Neural progenitor cell (in vitro differentiated cells): Measurements from ENCODE around the gene DDX60. TPM values are rescaled to one million over a fixed set of nuclear protein-coding genes. Genes with fewer than 3 reads are reported as not detected.

Source experiments
- DNase-seq: peaks from one replicate; pipeline ENCODE4 v3.0.0-alpha.2; 2016; ENCODE audit warnings: low spot score
- H2AFZ ChIP-seq: fragments of 200-600 bp; sonication (generic); replicated peaks from 2 replicates; pipeline ENCODE4 v1.6.1; 2016; ENCODE audit warnings: antibody characterized with exemption
- H3F3A ChIP-seq: fragments of 200-600 bp; sonication (generic); 2 replicates; pipeline ENCODE4 v1.6.1; 2016; ENCODE audit warnings: antibody characterized with exemption, low read depth
- H3K27ac ChIP-seq: fragments of 200-600 bp; sonication (generic); 2 replicates; pipeline ENCODE4 v1.5.1; 2016; ENCODE audit warnings: mild to moderate bottlenecking
- H3K27me3 ChIP-seq: fragments of 200-600 bp; sonication (generic); 2 replicates; pipeline ENCODE4 v1.6.1; 2016; ENCODE audit warnings: mild to moderate bottlenecking, moderate library complexity
- H3K36me3 ChIP-seq: fragments of 200-600 bp; sonication (generic); 2 replicates; pipeline ENCODE4 v1.5.1; 2016
- H3K4me1 ChIP-seq: fragments of 200-600 bp; sonication (generic); 2 replicates; pipeline ENCODE4 v1.6.1; 2016; ENCODE audit warnings: mixed run types
- H3K4me2 ChIP-seq: fragments of 200-600 bp; sonication (generic); 2 replicates; pipeline ENCODE4 v1.6.1; 2016
- H3K4me3 ChIP-seq: fragments of 200-600 bp; sonication (generic); 2 replicates; pipeline ENCODE4 v1.5.1; 2016
- H3K79me2 ChIP-seq: fragments of 200-600 bp; sonication (generic); 2 replicates; pipeline ENCODE4 v1.6.1; 2016; ENCODE audit warnings: low read depth
- H3K9ac ChIP-seq: fragments of 200-600 bp; sonication (generic); 2 replicates; pipeline ENCODE4 v1.6.1; 2016
- H3K9me3 ChIP-seq: fragments of 200-600 bp; sonication (generic); 2 replicates; pipeline ENCODE4 v1.5.1; 2016; ENCODE audit warnings: low read depth
- H4K20me1 ChIP-seq: fragments of 200-600 bp; sonication (generic); 2 replicates; pipeline ENCODE4 v1.6.1; 2016; ENCODE audit warnings: low read depth
- H3K27ac Mint-ChIP-seq: 3 replicates; pipeline ENCODE4 v1.8.0; 2021; ENCODE audit warnings: mixed read lengths
- H3K27me3 Mint-ChIP-seq: 2 replicates; pipeline ENCODE4 v1.8.0; 2022; ENCODE audit warnings: low read depth, mild to moderate bottlenecking, inconsistent platforms, moderate library complexity, mixed read lengths; ENCODE audit not compliant: insufficient read depth
- H3K36me3 Mint-ChIP-seq: 3 replicates; pipeline ENCODE4 v1.8.0; 2021; ENCODE audit warnings: mixed read lengths
- H3K4me1 Mint-ChIP-seq: 3 replicates; pipeline ENCODE4 v1.8.0; 2021; ENCODE audit warnings: mixed read lengths
- H3K4me3 Mint-ChIP-seq: 3 replicates; pipeline ENCODE4 v1.8.0; 2021; ENCODE audit warnings: mild to moderate bottlenecking, moderate library complexity, mixed read lengths
- H3K9me3 Mint-ChIP-seq: 3 replicates; pipeline ENCODE4 v1.8.0; 2020; ENCODE audit warnings: mixed read lengths
- EZH2 ChIP-seq: fragments of 200-600 bp; sonication (generic); IDR thresholded peaks from 2 replicates; pipeline ENCODE4 v1.6.1; 2017; ENCODE audit warnings: antibody characterized with exemption, mild to moderate bottlenecking, moderate library complexity
- EZH2phosphoT487 ChIP-seq: fragments of 200-600 bp; sonication (generic); IDR thresholded peaks from 2 replicates; pipeline ENCODE4 v1.6.1; 2017; ENCODE audit warnings: antibody characterized with exemption
- total RNA-seq: library from RNA; depleted of rRNA; stranded (reverse); fragments of >200 nt; gene quantifications from 2 replicates; pipeline ENCODE4 v1.2.3, GENCODE V29; 2015; ENCODE audit warnings: low replicate concordance
- TF ChIP-seq, protein P1 (sequence below): fragments of 200-600 bp; sonication (generic); IDR thresholded peaks from 2 replicates; pipeline ENCODE4 v1.5.1; 2017; ENCODE audit warnings: antibody characterized with exemption, mild to moderate bottlenecking

DDX60 gene
- total RNA-seq, 1 donor from 2014 or later: 7.8 TPM

DNA sequence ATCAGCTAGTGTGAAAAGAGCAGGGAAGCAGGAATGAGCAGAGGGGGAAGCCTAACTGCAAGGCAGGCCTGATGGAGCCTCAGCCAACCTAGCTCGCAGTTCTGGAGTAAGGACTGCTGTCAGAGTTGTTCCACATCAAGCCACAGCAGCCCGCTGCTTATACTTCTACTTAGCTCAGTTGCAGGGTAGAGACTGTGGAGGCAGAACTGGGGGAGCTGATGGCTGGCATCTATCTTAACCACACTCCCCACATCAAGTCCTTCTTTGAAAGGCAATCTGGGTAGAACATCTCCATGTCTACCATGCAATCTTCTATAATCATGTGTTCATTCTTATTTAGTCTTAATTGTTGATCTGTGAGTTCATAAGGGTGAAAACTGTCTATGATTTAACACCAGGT lies 46.1 kb downstream of the DDX60 start:
- Histone ChIP-seq H3K27ac (no peak overlapping the region), H3K9me3 (no peaks in the 10 kb centered on the region), H3K4me3 (no peak overlapping the region), H3F3A (no peaks in the 10 kb centered on the region), H3K36me3 (no peaks in the 10 kb centered on the region), H3K27me3 (no peaks in the 10 kb centered on the region), H3K9ac (no peak overlapping the region), H4K20me1 (no peaks in the 10 kb centered on the region), H3K79me2 (no peaks in the 10 kb centered on the region), H2AFZ (no peak overlapping the region), H3K4me1 (no peaks in the 10 kb centered on the region), H3K4me2 (no peak overlapping the region)
- no peaks in the 10 kb centered on the region for H3K36me3 Mint-ChIP-seq
- no peaks in the 10 kb centered on the region for H3K4me1 Mint-ChIP-seq
- no peak overlapping the region for H3K4me3 Mint-ChIP-seq
- DNase-seq: no peak
- TF ChIP-seq, protein P1, sequence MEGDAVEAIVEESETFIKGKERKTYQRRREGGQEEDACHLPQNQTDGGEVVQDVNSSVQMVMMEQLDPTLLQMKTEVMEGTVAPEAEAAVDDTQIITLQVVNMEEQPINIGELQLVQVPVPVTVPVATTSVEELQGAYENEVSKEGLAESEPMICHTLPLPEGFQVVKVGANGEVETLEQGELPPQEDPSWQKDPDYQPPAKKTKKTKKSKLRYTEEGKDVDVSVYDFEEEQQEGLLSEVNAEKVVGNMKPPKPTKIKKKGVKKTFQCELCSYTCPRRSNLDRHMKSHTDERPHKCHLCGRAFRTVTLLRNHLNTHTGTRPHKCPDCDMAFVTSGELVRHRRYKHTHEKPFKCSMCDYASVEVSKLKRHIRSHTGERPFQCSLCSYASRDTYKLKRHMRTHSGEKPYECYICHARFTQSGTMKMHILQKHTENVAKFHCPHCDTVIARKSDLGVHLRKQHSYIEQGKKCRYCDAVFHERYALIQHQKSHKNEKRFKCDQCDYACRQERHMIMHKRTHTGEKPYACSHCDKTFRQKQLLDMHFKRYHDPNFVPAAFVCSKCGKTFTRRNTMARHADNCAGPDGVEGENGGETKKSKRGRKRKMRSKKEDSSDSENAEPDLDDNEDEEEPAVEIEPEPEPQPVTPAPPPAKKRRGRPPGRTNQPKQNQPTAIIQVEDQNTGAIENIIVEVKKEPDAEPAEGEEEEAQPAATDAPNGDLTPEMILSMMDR: no peak
- no peak for TF ChIP-seq EZH2phosphoT487
- no peak for TF ChIP-seq EZH2
- no peak overlapping the region for H3K27ac Mint-ChIP-seq
- H3K27me3 Mint-ChIP-seq: peaks cover 3% of the 10 kb centered on the region
- H3K9me3 Mint-ChIP-seq: no peaks in the 10 kb centered on the region

DNA sequence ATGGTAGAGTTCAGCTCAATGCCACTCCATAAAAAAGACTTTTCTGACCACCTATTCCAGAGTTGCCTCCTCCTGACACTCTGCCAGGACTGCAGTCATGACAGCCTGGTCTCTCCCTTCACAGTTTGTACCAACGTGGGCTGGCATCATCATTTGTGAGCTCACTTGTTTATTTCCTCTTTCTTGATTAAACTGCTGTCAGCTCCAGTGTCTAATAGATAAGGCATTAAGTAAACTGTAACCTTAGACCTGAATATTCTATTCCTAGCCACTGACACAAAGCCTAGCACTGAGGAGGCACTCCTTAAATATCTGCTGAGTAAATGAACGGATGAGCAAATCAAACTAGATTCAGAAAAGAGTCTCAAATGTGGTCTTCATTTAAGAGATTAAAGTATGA lies 48.7 kb downstream of the DDX60 start:
- TF ChIP-seq, protein P1: no peak
- TF ChIP-seq EZH2: no peak
- no peak for TF ChIP-seq EZH2phosphoT487
- no peaks in the 10 kb centered on the region for H3K4me1 Mint-ChIP-seq
- no peaks in the 10 kb centered on the region for H3K9me3 Mint-ChIP-seq
- no peaks in the 10 kb centered on the region for H3K36me3 ChIP-seq
- no peaks in the 10 kb centered on the region for H4K20me1 ChIP-seq
- H3K27me3 Mint-ChIP-seq: peaks cover 3% of the 10 kb centered on the region
- no peak overlapping the region for H3K27ac ChIP-seq
- H2AFZ ChIP-seq: no peak overlapping the region
- no peaks in the 10 kb centered on the region for H3K4me1 ChIP-seq
- H3K27me3 ChIP-seq: no peaks in the 10 kb centered on the region
- no peak overlapping the region for H3K4me3 Mint-ChIP-seq
- no peaks in the 10 kb centered on the region for H3K36me3 Mint-ChIP-seq
- no peak for DNase-seq
- H3K79me2 ChIP-seq: no peaks in the 10 kb centered on the region
- H3K9me3 ChIP-seq: no peaks in the 10 kb centered on the region
- no peak overlapping the region for H3K4me2 ChIP-seq
- no peak overlapping the region for H3K9ac ChIP-seq
- no peaks in the 10 kb centered on the region for H3F3A ChIP-seq
- no peak overlapping the region for H3K4me3 ChIP-seq
- no peak overlapping the region for H3K27ac Mint-ChIP-seq

DNA sequence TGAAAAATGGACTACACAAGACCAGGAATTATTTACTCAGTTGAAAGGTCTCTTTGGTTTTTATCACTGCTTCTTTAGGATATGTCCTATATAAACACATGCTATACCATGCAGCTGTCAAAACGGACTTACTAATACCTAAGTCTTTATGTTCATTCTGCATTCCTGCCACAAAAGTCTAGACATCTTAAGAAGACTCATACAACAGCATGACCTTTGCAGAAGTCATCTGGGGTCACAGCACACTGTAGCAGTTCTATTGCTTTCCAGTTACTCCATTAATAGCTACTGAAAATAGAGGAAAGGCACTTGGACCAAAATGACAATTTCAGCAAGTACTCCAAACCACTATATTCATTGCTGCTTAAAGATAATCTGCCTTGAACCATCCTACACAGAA lies 53.2 kb downstream of the DDX60 start:
- no peak overlapping the region for H3K4me3 ChIP-seq
- no peak for TF ChIP-seq EZH2
- no peak for TF ChIP-seq EZH2phosphoT487
- TF ChIP-seq, protein P1: no peak
- Mint-ChIP-seq H3K27ac (no peak overlapping the region), H3K4me3 (no peak overlapping the region), H3K27me3 (peaks cover 3% of the 10 kb centered on the region), H3K36me3 (no peaks in the 10 kb centered on the region), H3K9me3 (no peaks in the 10 kb centered on the region), H3K4me1 (no peaks in the 10 kb centered on the region)
- no peaks in the 10 kb centered on the region for H3K79me2 ChIP-seq
- no peaks in the 10 kb centered on the region for H3K9me3 ChIP-seq
- no peaks in the 10 kb centered on the region for H3F3A ChIP-seq
- H3K27me3 ChIP-seq: no peaks in the 10 kb centered on the region
- no peak overlapping the region for H3K9ac ChIP-seq
- H3K4me1 ChIP-seq: no peaks in the 10 kb centered on the region
- H2AFZ ChIP-seq: no peak overlapping the region
- H3K4me2 ChIP-seq: no peak overlapping the region
- no peak overlapping the region for H3K27ac ChIP-seq
- DNase-seq: no peak
- no peaks in the 10 kb centered on the region for H4K20me1 ChIP-seq
- no peaks in the 10 kb centered on the region for H3K36me3 ChIP-seq

DNA sequence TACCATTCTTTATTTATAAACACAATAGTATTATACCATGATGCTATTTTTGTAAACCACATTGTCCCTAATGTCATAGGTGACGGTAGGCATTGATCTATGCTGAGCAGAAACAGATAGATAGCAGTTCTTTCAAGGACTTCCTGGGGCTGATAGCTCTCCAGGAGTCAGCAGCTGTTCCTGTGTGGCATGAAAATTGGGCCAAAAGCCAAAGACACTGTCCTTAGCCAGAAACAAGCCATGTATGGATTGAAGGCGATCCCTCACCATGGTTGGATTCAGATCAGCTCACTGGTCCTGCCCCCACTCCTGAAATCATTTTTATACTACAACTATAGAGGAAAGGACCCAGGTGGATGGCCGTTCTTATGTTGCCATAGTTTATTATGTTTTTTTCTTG lies 53.6 kb downstream of the DDX60 start:
- Histone ChIP-seq H3K4me3 (no peak overlapping the region), H3K36me3 (no peaks in the 10 kb centered on the region), H4K20me1 (no peaks in the 10 kb centered on the region), H3K4me2 (no peak overlapping the region), H3K9ac (no peak overlapping the region), H3F3A (no peaks in the 10 kb centered on the region), H3K79me2 (no peaks in the 10 kb centered on the region), H3K9me3 (no peaks in the 10 kb centered on the region), H3K4me1 (no peaks in the 10 kb centered on the region), H3K27me3 (no peaks in the 10 kb centered on the region), H2AFZ (no peak overlapping the region), H3K27ac (no peak overlapping the region)
- Mint-ChIP-seq H3K4me1 (no peaks in the 10 kb centered on the region), H3K4me3 (no peak overlapping the region), H3K27me3 (peaks cover 3% of the 10 kb centered on the region), H3K27ac (no peak overlapping the region), H3K36me3 (no peaks in the 10 kb centered on the region), H3K9me3 (no peaks in the 10 kb centered on the region)
- DNase-seq: no peak
- no peak for TF ChIP-seq EZH2
- TF ChIP-seq, protein P1: no peak
- TF ChIP-seq EZH2phosphoT487: no peak
